ENCODE results near the gene YRDC.

YRDC gene

GRCh38 chr1:37765916-37766664 is 41.9 kb downstream of the YRDC start:
- peak; percentile 20 for DNase-seq

GRCh38 chr1:37764888-37765441 is 43.0 kb downstream of the YRDC start, which contains the start of gene EPHA10:
Gene EPHA10, minus strand, starts transcription at chr1:37765120. Its CDS starts 54 bp downstream, at chr1:37765066.
- no peak for DNase-seq

GRCh38 chr1:37764414-37764825 is 43.6 kb downstream of the YRDC start:
- peak; percentile 40 for DNase-seq

- no peak for DNase-seq
Observed at GRCh38 chr1:37763791-37764413, 44.1 kb downstream of the YRDC start.

GRCh38 chr1:37762516-37762915 is 45.5 kb downstream of the YRDC start:
- no peak for DNase-seq

- no peak for DNase-seq
Observed at GRCh38 chr1:37761416-37762095, 46.5 kb downstream of the YRDC start.

GRCh38 chr1:37759451-37759850 is 48.6 kb downstream of the YRDC start:
- DNase-seq, result no peak

GRCh38 chr1:37755951-37756560 is 52.0 kb downstream of the YRDC start:
- no peak for DNase-seq

GRCh38 chr1:37755290-37755689 is 52.7 kb downstream of the YRDC start:
- peak; percentile 79 for DNase-seq

GRCh38 chr1:37753473-37754321 is 54.3 kb downstream of the YRDC start:
- DNase-seq, result no peak
